GM19238 (cell line): ENCODE results near the gene ANKRD29.
"Not testable (repeated sequence)": the region's sequence is repeated elsewhere in the genome, so short reads cannot be mapped to it uniquely, and the experiment has no call there.

Source experiments
- DNase-seq: peaks from one replicate; pipeline ENCODE4 v3.0.0; 2011; ENCODE audit warnings: low spot score; ENCODE audit not compliant: insufficient read length

Gene ANKRD29

DNA sequence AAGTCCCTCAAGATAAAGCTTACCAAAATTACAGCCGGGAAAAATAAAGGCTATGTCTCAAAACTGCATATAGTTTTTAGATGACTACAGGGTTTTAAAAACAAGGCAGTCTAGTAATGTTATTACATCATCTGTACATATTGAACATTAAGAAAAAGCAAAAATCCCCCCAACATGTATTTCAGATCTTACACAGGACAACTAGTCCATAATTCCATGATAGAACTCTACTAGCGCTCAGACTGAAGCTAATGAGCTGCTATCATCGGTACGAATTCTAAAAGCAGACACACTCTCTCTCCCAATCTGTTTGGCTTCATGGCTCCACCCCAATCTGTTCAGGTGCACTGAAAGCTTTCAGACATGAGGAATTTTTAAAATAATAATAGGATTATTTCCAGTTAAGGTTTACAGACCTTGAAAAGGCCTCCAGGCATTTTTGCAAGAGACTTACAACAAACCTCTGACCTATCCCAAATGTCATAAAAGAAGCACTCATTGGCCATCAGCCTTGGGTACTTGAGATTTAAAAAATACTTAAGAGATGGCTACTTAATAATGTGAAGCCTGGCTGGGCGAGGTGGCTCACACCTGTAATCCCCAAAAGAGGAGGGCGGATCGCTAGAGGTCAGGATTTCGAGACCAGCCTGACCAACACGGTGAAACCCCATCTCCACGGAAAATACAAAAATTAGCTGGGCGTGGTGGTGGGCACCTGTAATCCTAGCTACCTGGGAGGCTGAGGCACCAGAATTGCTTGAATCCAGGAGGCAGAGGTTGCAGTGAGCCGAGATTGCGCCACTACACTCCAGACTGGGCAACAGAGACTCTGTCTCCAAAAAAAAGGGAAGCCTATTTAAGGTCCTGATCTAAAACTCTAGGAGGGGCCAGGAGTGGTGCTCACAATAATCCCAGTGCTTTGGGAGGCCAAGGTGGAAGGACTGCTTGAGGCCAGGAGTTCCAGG lies 78.4 kb downstream of the ANKRD29 start:
- DNase-seq: no peak

DNA sequence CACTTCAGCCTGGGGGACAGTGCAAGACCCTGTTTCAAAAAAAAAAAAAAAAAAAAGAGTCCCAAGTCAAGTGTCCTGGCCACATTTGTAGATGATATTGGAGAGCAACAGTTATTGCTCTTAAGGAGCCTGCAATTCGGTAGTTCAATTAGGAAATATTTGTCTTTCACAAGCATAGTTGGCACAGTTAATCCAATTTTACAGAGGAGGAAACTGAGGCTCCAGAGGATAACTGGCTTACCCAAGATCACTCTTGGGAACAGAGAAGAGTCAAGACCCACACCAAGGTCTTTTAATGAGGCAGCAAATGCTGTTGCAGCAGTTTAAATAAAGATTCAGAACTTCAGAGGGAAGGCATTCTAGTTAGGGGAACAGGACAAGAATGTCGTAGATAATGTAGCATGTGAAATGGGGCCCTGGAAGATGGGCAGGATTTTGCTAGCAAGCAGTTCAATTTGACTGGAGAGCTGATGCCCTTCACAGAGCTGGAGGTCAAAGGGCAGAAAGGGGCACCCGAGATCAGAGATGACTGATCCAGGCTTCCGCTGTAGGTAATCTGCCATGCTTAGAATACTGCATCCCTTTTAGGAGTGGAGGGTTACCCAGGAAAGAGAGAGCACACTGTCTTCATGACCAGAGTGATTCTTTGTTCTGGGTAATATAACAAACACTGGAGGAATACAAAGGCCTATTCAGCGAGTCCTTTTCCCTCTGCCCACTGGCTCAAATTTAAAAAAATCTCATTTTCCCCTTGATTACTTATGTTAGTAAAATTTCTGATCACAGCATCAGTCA lies 79.4 kb downstream of the ANKRD29 start:
- no peak for DNase-seq

DNA sequence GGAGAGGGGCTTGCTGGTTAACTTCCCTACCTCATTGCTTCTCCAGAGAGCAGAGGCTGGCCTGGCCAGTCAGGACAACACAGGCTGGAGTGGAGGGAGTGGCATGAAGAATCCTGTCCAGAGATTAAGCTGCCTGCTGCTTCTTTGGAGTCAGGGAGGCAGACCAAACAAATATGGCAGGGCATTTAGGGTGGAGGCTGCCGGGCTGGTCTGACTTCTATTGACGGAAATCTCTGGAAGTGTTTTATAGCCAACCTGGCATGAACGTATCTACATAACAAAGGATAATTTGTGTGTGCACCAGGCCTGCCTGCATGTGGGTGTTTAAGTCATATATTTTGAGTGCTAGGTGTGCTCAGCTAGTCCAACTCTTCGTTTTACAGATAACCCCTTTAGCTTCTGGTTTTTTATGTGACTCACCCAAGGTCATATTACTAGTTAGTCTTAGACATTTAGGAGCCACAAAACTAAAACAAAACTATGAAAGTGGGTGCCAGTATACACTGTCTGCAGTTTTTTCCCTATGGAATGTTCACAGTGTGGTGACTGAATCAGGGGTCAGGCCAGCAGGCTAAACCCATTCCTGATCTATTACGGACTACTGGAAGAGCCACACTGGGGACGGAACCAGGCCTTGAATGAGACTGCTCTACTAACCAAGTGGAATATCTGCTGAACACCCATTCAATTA lies 81.9 kb downstream of the ANKRD29 start:
- no peak for DNase-seq

DNA sequence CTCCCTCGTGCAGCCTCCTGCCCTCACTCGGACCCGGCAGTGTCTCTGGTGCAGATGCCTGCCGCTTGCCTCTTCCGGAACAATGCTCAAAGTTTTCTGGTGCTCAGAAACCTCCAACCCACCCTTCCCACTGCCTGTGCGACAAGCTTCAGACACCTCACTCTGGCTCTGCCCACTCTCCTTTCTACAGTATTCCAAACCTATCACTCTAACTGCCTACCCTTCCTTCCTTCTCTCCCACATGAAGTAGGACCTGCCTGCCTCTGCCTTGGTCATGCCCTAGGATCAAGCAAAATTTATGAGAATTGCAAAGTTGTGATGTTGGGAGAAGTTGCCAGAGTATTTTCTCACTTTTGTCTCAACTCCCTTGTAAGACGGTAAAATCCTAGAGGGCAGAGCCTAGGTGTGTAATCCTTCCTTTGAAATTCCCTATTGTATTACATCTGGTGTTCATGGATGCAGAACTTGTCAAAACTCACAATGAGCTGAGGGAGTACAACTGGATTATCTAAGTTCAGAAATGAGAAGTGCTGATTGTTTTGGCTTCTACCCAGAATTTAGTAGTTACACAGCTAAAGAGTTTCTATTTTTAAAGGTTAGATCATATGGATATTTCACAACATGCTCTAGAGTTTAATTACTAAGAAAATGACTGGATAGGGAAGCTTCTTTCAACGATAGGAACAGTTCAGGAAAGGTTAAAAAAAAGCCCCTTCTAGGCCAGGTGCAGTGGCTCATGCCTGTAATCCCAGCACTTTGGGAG lies 83.6 kb downstream of the ANKRD29 start:
- no peak for DNase-seq

GRCh38 chr18:23578067-23578701 lies 84.5 kb downstream of the ANKRD29 start:
- no peak for DNase-seq

DNA sequence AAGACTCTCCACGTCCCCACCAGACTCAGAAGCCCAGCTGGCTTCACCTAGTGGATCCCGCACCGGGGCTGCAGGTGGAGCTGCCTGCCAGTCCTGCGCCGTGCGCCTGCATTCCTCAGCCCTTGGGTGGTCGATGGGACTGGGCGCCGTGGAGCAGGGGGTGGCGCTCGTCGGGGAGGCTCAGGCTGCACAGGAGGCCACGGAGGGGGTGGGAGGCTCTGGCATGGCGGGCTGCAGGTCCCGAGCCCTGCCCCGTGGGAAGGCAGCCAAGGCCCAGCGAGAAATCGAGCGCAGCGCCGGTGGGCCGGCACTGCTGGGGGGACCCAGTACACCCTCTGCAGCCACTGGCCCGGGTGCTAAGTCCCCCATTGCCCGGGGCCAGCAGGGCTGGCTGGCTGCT lies 85.2 kb downstream of the ANKRD29 start:
- DNase-seq: not testable (repeated sequence)

DNA sequence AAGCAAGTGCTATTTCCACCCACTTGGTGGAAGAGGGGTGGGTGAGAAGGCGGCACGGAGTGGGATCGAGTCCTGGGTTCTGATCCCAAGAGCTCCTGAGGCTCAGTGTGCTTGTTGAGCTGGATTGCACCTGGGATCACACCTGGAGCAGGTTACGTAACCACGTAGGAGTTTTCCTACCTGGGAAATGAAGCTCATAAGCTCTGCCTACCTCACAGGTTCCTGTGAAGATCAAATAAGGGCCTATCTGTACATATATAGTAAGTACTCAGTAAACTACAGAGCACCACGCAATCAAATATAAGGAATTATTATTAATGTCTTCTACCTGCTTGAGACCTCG lies 87.4 kb downstream of the ANKRD29 start:
- DNase-seq: no peak

DNA sequence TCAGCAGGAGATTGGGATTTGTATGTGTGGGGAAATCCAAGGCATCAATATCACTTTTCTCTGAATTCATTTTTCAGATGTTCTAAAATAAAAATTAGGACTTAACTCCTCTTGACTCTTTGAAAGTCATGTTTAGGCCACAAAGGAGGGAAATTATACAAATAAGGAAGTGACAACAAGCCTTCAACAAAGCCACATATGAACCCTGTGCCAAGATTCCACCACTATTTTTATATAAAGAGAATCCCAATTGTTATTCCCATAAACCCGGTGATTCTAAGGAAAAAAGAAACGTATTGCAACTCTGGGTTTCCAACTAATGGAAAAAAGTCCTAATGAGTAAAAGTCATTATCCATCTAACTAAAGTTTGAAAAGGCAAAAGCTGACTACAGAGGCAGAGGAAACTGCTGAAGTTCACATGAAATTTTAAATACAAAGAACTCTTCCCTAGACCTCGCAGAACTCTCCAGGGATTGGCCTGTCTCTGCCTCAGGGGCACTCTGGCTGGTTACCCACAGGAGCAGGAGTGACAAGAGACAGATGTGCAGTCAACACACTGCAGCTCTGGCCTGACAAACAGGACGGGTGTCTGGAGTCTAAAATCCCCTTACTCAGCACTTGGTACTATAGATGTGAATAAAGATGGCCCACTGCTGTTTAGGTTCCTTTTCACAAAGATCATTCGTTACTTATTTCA lies 88.0 kb downstream of the ANKRD29 start:
- no peak for DNase-seq

DNA sequence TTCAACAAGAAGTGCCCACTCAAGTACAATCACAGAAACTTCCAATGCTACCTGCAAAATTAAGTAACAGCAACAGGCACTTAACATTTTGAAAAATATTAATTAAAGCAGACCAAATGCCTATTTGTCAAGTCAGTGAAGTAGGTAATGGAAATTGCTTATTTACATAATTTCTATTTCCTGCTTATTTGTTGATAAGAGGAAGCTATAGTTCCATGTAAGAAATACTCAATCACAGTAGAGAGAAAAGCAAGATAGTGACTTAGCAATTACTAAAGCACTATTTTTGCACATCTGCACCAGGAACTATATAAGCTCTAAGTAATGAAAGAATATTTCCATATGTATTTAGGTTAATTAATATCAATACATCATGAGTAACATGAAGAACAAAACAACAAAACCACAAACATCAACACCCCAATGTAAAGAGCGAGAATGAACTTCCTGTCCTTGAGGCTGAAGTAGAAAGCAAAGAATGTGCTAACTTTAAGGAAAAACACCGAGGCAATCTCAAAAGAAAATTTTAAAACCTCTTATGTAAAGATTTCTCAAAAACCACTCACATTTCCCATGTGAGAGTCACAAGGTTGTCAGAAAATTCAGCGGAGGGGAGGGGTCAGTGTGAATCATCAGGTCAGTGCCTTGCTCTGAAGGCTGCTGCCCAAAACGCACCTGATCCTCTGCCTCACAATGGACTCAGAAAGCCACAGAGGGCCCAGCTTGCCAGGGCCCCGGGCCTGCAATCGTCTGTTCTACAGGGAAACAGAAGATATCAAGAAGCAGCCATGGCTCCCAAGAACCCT lies 88.9 kb downstream of the ANKRD29 start:
- DNase-seq: no peak

- DNase-seq: no peak
These were observed 89.7 kb downstream of the ANKRD29 start for GRCh38 chr18:23573020-23573419.

DNA sequence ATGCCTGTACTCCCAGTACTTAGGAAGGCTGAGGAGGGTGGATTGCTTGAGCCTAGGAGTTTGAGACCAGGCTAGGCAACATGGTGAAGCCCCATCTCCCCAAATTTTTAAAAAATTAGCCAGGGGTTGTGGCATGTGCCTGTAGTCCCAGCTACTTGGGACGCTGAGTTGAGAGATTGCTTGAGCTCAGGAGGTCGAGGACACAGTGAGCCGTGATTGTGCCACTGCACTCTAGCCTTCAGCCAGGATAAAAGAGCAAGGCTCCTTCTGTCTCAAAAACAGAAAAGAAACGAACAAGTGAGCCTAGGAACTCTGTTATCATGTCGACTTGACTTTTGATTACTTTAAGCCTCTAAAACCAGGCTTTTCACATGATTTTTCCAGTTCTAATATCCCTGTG lies 90.1 kb downstream of the ANKRD29 start:
- no peak for DNase-seq

DNA sequence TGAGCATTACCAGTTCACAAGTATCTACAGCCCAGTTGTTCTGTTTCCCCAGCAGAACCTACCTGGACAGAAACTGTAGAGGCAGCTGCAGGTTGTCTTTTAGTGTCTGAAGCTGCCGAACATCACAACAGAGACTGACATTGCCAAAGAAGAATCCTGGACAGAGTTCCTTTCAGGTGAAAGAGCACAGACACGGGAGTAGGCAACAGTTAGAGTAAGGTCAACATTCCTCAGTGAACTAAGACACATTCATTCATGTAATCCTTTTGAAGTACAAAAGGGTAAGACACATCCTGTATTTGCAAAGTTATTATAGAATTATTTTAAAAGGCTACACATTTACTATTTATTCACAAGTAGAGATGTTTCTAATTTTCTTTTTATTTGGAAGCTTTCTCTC lies 90.7 kb downstream of the ANKRD29 start:
- no peak for DNase-seq

GRCh38 chr18:23570912-23571504 lies 91.7 kb downstream of the ANKRD29 start:
- DNase-seq: no peak

DNA sequence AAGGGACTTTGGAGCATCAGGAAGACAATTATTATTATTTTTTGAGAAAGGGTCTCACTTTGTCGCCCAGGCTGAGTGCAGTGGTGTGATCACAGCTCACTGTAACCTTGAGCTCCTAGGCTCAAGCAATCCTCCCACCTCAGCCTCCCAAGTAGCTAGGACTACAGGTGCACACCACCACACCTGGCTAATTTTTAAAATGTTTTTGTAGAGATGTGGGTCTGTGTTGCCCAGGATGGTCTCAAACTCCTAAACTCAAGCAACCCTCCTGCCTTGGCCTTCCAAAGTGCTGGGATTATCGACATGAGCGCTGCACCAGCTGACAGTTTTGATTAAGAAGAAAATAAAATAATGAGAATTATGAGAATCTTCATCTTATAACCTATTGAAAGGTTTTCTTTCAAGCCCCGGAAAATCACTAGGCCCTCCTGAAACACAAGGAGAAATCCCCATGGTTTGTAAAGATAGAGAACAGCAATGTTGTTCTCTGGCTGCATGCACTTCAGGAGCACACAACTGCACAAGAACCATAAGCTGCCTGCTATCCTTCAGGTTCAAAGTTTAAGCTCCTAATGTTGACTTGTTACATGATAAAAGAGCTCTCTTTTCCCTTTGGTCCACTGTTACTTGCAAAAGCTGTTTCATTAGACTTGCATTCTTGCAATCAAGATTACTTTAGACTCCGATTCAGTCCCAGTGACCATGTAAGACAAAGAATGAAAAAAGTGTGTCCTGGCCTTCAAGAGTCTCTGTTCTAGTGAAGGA lies 93.2 kb downstream of the ANKRD29 start:
- DNase-seq: no peak

DNA sequence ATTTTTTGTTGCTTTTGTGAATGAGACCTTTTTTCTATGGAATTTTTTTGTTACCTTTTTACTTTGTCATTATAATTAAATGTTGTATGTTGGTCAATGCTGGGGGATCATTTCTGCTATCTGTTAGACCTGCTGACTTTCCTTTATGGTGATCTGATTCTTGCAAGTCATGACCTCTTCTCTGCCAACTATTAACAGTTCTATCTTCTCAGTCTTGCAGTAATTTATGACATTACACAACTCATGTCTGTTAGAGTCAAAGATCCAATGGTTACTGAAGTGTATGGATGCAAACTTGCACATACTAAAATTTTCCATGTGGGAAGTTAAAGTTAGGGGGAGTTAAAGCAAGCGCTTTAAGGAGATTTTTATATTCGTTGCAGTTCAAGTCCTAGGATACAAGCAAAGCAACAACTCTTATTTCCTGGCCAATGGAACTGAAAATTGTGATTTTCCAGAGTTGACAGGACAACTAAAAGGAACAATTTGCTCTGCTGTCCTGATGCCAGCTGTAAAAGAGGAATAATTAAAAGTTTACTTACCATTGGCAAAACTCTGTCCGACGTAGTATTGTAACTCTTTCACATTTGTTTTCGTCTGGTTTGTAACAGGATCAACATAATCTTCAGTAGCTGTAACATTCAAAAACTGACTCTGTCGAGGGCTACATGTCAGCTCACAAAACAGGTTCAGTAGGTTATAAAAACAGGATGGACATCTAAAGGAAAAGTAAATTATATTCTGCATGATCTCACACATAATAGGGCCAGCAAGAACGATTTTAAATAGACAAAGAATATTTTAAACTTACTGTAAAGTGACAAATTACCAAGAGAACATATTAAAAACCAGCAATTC lies 94.2 kb downstream of the ANKRD29 start:
- DNase-seq: no peak

- no peak for DNase-seq
These were observed 95.0 kb downstream of the ANKRD29 start for GRCh38 chr18:23567671-23568070.

DNA sequence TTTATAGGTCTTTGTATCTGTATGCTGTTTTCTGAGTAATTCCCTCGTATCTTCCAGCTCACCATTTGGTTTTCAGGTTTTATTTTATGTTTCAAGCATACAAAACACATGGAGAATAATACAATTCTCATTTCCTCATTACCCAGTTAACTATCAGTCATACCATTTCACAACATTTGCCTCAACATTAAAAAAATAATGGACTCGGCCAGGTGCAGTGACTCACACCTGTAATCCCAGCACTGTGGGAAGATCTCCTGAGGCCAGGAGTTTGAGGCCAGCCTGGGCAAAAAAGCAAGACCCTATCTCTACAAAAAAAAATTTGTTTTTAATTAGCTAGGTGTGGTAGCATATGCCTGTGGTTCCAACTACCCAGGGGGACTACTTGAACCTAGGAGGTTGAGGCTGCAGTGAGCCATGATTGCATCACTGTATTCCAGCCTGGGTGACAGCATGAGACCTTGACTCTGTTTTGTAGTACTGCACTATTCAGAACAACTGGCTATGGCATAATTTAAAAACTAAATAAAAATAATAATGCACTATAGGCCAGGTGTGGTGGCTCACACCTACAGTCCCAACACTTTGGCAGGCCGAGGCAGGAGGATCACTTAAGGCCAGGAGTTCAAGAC lies 96.7 kb downstream of the ANKRD29 start:
- no peak for DNase-seq
